ENCODE data around the gene NFKBIB.
"Not testable (repeated sequence)": the region's sequence is repeated elsewhere in the genome, so short reads cannot be mapped to it uniquely, and the experiment has no call there.

Gene NFKBIB, protein sequence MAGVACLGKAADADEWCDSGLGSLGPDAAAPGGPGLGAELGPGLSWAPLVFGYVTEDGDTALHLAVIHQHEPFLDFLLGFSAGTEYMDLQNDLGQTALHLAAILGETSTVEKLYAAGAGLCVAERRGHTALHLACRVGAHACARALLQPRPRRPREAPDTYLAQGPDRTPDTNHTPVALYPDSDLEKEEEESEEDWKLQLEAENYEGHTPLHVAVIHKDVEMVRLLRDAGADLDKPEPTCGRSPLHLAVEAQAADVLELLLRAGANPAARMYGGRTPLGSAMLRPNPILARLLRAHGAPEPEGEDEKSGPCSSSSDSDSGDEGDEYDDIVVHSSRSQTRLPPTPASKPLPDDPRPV

DNA sequence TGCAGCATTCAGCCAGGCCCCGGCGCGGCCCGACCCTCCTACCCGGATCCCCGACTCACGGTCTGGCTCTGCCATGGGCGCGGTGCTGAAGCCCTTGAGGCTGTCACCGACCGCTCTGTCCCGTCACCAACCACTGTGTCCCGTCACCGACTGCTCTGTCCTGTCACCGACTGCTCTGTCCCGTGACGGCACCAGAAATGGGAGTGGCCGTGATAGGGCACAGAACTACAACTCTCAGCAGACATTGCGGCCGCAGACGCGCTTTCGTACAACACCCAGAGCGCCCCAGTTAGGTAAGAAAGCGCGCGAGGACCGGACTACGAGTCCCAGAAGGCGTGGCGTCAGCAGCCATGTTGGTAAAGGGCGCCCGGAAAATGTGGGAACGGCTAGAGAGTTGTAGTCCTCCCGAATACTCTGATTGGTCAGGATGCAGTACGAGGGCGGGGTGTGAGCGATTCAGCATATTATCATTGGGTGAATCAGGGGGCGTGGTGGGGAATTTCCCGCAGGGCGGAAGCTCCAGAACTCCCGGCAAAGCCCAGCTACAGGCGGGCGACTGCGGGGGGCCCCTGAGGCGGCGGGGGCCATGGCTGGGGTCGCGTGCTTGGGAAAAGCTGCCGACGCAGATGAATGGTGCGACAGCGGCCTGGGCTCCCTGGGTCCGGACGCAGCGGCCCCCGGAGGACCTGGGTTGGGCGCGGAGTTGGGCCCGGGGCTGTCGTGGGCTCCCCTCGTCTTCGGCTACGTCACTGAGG, at the start of gene NFKBIB, which contains the start of gene SIRT2:
Gene NFKBIB, plus strand, starts transcription at position 523 of the 755 bp plus-strand sequence. Its CDS starts 64 bp downstream, at position 587.
Gene SIRT2, minus strand, starts transcription at position 172 of the 755 bp plus-strand sequence. Its CDS starts 97 bp downstream, at position 75.
- DNase-seq = peak; percentile 100

DNA sequence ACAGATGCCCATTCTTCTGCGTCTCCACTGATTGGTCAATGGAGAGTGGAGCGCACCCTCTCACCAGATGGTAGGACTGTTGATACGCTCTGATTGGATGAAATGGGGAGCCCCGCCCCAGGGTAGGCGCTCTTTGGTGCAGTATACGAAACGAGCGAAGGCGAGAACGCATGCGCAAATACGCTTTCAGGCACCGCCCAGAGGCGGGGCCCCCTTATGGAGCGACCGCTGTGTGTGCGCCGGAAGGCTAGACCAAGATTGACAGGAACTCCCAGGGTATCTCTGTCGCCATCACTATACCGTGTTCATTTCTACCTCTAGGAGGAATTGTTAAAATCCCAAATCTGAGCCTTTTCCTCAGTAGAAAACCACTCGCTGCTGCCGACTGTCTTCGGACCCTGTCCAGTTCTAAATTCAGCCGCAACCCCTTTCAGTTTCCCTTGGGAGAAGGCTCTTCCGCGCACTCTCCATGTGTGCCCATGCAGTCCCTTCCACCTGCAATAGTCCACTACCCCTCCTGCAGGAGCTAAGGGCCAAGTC, 49.3 kb upstream of the NFKBIB start:
- no peak for DNase-seq

DNA sequence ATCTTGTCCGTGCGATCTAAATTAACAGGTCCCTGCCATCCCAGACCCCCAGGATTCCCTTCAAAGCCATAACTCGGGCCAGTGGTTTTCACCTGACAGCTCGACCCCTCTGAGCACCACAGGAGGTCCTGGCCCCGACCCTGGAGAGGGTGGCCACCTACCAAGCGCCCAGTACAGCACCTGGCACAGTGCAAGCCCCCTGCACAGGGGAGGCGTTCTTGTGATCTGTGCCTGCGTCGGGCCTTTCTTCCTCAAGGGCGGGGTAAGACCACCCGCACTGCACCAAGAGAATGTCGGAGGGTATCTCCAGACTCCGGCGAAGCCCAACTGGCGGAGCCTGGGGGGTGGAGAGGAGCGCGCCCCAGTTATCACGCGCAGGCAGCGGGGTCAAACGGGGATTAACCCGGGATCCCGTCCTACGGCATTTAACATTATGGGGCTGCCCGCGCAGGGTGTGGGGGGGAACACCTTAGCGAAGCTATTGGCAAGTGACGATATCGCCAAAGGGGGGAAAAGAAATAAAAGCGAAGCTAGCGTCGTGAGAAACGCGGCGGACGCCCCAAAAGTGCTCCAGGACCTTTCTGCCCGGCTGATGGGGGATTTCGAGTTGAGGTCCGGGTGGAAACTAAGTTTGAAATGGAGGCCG, 48.7 kb upstream of the NFKBIB start:
- no peak for DNase-seq

DNA sequence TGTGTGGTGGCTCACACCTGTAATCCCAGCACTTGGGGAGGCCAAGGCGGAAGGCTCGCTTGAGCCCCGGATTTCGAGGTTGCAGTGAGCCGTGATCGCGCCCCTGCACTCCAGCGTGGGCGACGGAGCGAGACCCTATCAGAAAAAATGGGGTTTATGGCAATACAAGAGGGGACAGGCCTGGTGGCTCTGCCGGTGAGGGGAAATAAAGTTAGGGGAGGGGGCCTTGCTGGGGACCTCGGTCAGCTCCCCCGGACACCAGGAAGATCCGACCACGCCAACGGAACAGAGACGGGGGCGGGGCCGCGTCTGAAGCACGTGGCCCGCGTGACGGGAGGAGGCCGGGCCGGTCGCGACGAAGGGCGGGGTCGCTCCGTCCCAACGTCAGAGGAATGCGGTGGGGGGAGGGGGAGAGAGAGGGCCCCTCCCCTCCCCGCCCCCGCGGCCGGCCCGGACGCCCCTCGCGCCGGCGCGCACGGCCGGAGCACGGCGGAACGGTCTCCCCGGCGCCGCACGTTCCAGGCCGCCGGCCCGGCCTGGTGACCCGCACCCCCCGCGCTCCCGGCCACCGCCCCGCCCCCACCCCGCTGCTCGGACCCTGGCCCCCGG, 48.0 kb upstream of the NFKBIB start:
- peak; percentile 77 to 81 for DNase-seq

DNA sequence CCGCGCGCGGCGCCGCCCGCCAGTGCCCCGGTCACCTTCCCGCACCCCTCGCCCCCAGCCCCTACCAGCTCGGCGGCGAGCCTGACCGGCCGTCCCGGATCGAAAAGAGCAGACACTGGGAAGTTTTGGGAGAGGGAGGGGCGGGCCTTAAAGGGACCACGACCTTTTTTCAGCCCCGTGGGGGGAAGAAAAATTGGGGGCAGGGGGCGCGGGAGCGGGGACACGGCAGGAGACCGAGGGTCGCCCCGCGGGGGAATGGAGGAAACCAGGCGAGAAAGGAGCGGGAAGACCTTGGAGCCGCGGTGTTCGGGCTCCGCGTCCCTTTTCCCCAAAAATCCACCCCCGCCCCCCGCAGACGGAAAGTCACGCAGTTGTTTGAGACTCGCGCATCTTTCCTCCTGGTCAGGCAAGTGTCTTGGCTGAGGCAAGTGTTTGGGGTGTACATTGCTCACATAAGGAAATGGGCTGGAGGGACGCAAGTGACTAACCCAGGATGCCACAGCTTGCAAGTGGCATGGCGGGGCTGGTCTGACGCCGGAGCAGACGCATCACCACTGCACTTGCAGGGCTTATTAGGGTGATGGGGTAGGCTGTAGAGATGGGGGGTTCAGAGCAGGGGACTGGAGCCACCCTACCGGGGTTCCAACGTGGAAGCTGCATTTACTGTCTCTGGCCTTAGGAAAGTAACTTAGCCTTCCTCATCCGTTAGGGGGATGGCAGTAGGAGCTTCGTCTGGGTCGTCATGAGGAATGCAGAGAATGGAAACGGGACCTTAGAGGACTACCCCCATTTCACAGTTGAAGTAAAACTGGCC, 47.3 kb upstream of the NFKBIB start:
- peak; percentile 37 to 51 for DNase-seq

DNA sequence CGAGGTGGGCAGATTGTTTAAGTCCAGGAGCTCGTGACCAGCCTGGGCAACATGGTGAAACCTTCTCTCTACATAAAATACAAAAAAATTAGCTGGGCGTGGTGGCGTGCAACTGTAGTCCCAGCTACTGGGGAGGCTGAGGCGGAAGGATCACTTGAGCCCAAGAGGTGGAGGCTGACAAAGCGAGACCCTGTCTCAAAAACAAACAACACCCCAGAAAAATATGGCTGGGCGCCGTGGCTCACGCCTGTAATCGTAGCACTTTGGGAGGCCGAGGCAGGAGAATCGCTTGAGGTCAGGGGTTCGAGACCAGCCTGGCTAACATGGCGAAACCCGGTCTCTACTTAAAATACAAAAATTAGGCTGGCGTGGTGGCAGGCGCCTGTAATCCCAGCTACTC, 46.6 kb upstream of the NFKBIB start:
- DNase-seq = no peak

DNA sequence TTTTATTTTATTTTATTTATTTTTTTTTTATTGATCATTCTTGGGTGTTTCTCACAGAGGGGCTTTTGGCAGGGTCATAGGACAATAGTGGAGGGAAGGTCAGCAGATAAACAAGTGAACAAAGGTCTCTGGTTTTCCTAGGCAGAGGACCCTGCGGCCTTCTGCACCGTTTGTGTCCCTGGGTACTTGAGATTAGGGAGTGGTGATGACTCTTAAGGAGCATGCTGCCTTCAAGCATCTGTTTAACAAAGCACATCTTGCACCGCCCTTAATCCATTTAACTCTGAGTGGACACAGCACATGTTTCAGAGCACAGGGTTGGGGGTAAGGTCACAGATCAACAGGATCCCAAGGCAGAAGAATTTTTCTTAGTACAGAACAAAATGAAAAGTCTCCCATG, 44.8 kb upstream of the NFKBIB start:
- DNase-seq = not testable (repeated sequence)

DNA sequence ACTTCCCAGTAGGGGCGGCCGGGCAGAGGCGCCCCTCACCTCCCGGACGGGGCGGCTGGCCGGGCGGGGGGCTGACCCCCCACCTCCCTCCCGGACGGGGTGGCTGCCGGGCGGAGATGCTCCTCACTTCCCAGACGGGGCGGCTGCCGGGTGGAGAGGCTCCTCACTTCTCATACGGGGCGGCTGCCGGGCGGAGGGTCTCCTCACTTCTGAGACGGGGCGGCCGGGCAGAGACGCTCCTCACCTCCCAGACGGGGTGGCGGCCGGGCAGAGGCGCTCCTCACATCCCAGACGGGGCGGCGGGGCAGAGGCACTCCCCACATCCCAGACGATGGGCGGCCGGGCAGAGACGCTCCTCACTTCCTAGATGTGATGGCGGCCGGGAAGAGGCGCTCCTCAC, 44.0 kb upstream of the NFKBIB start:
- DNase-seq = not testable (repeated sequence)

DNA sequence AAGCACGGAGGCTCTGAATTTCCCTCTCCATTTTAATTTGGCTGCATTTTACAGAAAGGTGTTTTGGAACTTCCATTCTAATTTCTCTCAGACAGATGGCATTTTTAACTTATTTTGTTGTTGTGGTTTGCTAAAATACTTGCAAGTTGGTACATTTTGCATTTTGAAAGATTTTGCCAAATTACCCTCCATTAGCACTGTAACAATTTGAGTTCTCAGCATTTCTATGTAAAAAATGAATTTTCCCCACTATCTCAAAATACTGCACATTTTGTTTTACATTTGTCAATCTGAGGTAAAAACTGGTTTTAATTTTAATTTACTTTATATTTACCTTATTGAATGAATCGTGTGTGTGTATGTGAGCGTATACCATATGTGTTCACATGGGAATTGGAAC, 43.0 kb upstream of the NFKBIB start:
- DNase-seq = no peak

DNA sequence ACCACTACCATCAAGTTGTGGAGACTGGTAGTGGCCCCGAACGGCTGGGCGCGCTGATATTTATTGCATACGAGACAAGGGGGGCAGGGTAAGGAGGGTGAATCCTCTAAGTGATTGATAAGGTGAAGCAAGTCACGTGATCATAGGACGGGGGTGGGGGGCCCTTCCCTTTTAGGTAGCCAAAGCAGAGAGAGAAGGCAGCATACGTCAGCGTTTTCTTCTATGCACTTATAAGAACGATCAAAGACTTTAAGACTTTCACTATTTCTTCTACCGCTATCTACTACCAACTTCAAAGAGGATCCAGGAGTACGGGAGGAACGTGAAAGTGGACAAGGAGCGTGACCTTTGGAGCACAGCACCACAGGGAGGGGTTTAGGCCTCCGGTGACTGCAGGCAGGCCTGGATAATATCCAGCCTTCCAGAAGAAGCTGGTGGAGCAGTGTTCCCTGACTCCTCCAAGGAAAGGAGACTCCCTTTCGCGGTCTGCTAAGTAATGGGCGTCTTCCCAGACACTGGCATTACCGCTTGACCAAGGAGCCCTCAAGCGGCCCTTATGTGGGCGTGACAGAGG, 40.1 kb upstream of the NFKBIB start:
- not testable (repeated sequence) for DNase-seq

DNA sequence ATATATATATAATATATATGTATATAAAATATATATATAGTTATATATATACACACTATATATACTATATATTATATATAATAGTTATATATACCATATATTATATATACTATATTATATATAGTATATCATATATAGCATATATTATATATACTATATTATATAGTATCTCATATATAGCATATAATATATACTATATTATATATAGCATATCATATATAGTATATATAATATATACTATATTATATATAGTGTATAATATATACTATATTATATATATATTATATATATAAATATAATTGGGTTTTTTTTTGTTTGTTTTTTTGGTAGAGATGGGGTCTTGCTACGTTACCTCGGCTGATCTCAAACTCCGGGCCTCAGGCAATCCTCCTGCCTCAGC, 38.4 kb upstream of the NFKBIB start:
- DNase-seq = no peak

DNA sequence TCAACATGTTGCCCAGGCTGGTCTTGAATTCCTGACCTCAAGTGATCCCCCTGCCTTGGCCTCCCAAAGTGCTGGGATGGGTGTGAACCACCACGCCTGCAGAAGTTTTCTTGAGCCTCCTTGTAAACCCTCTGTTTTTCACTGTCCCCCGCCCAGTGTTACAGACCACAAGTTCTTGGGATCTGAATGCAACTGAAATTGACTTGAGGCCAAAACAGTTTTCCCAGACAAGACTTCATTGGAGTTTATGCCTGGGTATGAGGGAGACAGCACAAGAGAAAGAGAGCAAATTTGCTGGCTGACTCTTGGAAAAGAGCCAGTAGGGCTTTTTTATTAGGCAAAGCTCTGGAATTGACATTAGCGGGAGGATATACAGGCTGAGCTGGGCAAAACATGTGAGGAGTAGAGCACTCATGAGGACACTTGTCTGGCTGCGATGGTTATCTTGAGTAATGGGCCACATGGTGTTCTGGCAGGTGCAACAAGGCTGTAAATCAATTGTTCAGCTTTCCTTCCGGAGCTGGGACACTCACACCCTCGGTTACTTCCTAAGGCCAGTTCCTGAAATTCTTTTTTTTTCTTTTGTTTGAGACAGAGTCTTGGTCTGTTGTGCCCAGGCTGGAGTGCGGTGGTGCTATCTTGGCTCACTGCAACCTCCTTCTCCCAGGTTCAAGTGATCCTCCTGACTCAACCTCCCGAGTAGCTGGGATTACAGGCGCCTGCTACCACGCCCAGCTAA, 37.3 kb upstream of the NFKBIB start:
- DNase-seq = no peak

DNA sequence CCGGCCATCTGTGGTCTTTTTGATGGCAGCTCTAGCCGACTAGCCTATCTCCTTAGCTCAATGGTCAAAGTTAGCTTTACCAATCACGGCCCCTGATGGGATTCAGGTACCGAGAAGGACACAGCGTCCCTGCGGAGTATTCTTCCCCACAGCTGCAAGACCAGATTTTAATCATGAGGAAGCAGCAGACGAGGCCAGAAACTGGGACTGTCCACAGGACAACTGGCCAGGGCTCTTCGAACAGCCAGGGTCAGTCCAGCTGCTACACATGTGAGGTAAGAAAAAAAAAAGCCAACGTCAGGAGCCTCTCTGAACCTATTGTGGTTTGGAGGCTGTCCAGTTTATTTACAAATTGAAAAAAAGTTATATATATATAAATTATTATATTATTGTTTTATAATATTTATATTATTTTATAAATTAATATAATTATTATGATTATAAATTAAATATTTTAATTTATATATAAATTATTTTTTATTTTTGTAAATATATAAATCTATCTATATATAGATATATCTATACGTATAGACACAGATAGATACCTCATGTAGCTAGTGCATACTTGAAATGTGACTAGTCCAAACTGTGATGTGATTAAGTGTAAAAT, 32.5 kb upstream of the NFKBIB start:
- no peak for DNase-seq

DNA sequence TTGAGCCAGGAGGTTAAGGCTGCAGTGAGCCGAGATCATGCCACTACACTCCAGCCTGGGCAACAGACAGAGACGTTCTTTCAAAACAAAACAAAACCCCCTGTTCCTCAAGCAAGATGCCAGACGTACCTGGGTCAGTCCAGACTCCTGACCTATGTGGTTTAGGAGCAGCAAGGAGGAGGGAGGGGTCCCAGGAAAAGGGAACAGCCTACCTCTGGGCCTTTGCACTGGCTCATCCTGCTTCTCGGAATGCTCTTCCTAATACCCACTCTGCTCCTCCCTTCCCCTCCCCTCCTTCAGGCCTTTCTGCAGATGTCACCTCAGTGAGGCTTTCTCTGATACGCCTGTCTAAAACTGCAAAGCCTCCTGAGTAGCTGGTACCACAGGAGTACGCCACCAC, 31.2 kb upstream of the NFKBIB start:
- no peak for DNase-seq

DNA sequence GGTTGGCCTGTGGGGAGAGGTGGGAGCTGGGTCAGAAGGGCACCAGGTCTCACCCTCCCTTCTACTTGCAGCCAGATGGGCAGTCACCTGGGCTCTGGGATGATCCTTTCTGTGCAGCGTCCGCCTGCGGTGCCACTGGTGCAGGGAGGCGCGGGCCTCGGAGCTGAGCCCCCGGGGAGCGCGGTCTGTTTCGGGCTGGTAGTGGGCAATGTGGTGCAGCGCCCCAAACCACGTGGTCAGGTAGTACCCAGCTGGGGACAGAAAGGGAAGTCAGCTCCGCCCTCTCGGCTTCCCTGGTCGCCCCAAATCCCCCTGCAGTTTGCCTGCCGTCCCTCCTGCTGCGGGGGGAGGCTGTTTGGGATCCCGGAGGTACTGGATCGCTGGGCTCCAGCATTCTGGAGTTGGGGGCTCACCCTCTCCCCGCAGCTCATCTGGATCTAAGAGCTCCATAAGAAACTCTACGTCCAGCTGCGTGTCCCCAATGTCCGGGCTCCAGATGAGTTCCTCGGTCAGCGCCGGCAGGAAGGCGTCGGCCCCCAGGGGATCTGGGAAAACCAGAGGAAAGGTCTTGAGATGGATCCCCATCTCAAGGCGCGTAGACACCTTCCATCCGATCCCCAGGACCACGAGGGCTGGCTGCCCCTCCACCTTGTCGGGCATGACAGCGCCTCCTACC, 30.5 kb upstream of the NFKBIB start:
- peak; percentile 4 to 23 for DNase-seq

DNA sequence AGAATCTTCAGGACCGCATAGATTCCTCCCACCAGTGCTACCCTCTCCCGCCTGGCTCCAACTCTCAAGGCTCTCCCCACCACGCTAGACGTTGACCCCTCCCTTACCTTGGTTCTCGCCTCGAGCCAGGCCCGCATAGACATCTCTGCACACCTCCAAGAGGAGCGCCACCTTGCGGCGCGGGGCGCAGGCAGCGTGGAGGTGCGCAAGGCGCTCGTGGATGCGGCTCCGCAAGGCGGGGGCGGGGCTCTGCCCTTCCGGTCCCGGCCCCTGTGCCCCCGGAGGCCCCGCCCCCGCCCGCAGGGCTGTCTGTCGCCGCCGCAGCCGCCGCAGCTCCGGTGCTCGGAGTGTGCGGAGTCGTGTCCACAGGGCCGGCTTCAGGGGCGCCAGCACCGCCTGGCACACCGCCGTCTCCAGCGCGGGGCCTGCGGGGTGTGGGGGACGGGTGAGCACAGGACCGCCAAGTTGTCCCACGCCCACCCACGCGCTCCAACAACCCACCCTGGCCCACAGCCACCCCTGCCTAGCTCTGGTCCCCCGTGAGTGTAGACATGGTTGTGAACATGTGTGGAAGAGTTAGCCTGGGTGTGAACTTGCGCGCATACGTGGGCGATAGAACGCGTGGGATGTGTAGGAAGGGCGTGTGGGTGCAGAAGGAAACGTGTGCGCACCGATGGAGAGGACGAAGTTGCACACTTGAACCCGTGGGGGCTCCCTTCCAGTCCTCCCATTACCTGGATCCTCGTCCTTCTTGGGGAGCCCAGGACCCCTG, 29.7 kb upstream of the NFKBIB start:
- peak; percentile 70 to 74 for DNase-seq

DNA sequence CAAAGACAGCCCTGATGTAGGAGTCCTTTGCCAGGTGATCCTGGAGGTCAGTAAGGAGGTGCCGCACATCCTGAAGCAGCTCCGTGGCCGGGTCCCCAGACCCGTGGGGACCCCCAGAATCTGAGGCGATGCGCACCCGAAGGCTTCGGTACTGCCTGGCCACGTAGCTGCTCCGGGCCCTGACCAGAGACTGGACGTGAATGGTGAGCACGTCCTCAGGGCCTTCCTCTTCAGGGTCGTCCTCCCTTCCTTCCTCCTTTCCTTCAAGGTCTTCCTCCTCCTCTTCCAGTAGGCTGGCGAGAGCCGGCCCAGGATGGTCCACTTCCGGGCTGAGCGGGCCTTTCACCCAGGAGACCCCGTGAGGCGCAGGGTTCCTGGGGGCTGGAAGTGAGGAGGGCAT, 29.2 kb upstream of the NFKBIB start:
- DNase-seq = no peak

DNA sequence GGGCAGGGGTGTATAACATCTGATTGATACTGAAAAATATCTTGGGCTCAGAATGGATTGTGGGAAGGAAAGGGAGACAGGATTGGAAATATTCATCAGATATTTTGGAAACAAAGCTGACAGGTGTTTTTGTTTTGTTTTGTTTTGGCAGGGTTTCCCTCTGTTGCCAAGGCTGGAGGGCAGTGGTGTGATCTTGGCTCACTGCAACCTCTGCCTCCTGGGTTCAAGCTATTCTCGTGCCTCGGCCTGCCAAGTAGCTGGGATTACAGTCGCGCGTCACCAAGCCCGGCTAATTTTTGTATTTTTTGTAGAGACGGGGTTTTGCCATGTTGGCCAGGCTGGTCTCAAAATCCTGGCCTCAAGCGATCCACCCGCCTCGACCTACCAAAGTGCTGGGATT, 26.4 kb upstream of the NFKBIB start:
- not testable (repeated sequence) for DNase-seq

All from AML-193 (cell line).